AG04449 (cell line): Measurements from ENCODE around the gene PTPRC.

Experiments used
- CTCF ChIA-PET: fragments of 350-600 bp; formaldehyde crosslinking; extraction: SDS; loops from one replicate; lab custom pipeline; 2021; ENCODE audit warnings: antibody characterized with exemption; lab: Yijun Ruan, JAX
- POLR2A ChIA-PET: fragments of 400-600, 350-600 bp; formaldehyde crosslinking; extraction: SDS; loops from one replicate; lab custom pipeline; 2020; ENCODE audit warnings: antibody characterized with exemption, inconsistent platforms; lab: Yijun Ruan, JAX
- DNase-seq: peaks from one replicate; pipeline ENCODE4 v3.0.0-alpha.2; 2010; ENCODE audit warnings: low read depth, low spot score
- H3K4me3 ChIP-seq: 2 replicates; pipeline ENCODE4 v1.5.1; 2011; ENCODE audit warnings: low read depth, mild to moderate bottlenecking, control low read depth, low read length
- TF ChIP-seq, protein P1 (sequence below): IDR thresholded peaks from one replicate; pipeline ENCODE4 v1.5.1; 2011; ENCODE audit warnings: mild to moderate bottlenecking, moderate library complexity, low read length, control low read depth, inconsistent platforms; ENCODE audit not compliant: insufficient read depth; ENCODE audit errors: missing control alignments

Gene PTPRC

DNA sequence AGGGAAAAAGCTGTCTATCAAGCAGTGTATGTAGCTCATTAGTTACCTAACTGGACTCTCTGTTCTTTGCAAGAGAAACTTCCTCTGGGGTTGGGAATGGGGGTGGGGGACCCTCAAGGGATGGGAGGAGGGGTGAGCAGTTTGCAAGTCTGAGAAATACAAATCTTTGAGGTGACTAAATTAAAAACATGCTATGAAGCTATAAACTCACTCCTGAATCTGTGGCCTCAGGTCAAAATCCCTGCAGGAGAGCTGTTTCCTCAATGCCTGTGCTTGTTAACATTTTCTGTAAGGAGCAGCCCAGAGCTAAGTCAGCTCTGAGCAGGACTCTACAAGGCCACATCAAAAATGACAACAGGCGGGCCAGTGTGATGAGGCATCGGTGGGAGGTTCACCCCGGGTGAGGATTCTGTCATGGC, 32.8 kb upstream of the PTPRC start:
- TF ChIP-seq, protein P1, sequence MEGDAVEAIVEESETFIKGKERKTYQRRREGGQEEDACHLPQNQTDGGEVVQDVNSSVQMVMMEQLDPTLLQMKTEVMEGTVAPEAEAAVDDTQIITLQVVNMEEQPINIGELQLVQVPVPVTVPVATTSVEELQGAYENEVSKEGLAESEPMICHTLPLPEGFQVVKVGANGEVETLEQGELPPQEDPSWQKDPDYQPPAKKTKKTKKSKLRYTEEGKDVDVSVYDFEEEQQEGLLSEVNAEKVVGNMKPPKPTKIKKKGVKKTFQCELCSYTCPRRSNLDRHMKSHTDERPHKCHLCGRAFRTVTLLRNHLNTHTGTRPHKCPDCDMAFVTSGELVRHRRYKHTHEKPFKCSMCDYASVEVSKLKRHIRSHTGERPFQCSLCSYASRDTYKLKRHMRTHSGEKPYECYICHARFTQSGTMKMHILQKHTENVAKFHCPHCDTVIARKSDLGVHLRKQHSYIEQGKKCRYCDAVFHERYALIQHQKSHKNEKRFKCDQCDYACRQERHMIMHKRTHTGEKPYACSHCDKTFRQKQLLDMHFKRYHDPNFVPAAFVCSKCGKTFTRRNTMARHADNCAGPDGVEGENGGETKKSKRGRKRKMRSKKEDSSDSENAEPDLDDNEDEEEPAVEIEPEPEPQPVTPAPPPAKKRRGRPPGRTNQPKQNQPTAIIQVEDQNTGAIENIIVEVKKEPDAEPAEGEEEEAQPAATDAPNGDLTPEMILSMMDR = no peak
- POLR2A ChIA-PET = interaction anchor here (0.9 kb wide), 1 partner anchor 20 kb away, joined by 3 read pairs; no protein-coding TSS in a partner anchor
- DNase-seq = no peak
- CTCF ChIA-PET = interaction anchor here (0.6 to 1.8 kb wide), 6 partner anchors 9 to 309 kb away, joined by 3 to 4 read pairs (median 4); no protein-coding TSS in a partner anchor
- no peak overlapping the region for H3K4me3 ChIP-seq

DNA sequence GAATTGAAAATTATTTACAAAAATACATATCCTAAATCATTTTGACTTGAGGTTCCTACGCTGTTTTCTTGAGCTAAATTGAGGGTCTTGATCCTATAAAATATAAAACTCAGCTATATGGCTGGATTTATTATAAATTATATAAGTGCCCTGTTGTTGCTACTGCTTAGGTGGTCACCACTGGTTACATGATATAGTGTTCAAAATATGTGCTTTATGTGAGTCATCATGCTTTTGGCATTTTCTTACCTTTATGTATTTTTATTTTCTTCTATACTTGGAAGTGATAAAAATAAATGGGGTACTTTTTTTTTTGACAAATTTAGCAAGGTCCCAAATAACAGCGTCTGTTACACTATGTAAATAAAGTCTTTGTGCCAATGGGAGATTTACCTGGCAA, 31.1 kb upstream of the PTPRC start:
- ChIA-PET CTCF (interaction anchor here (0.7 to 1.8 kb wide), 2 partner anchors 12 to 78 kb away, joined by 3 to 4 read pairs; no protein-coding TSS in a partner anchor), POLR2A (no interaction called here)
- DNase-seq = no peak
- TF ChIP-seq, protein P1 = no peak
- no peak overlapping the region for H3K4me3 ChIP-seq

DNA sequence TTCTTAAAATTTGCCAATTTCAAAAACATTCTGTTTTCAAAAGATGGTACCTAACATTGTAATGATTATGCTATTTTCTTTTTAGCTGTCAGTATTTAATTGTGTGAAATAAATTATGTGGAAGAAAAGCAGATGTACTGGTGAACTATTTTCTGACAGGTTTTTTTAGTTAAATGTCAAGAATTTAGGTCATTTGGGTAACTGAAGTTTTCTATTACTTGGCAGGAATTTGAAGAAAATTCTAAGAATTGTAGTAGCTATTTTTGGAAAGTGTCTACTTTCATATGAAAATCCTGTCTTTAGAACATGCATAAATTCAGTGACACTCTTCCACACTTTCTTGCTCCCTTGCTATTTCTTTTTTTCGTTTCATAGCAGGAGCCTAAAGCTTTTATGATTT, 28.5 kb upstream of the PTPRC start:
- ChIA-PET POLR2A (no interaction called here), CTCF (interaction anchor here (0.6 to 1.6 kb wide), 4 partner anchors 9 to 15 kb away, joined by 3 to 6 read pairs (median 4); no protein-coding TSS in a partner anchor)
- DNase-seq = no peak
- H3K4me3 ChIP-seq = no peak overlapping the region
- TF ChIP-seq, protein P1 = no peak

DNA sequence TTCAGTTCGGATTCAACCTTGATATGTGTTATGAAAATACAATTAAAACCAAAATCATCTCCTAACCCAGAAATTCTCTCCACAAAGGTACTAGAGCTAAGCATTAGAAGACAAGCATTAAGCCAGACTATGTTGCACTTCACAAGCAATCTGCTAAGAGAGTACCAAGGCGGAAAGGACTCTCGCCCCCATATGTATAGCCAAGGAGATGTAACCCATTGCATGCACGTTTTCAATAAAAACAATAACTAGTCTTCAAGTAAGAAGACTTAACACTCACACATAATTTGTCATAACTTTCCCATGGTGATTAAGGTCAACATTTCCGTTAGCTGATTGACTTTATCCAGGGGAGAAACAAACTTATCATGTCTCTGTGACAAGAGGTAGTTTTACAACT, 27.6 kb upstream of the PTPRC start:
- CTCF ChIA-PET = interaction anchor here (1.1 to 1.6 kb wide), 2 partner anchors 9 to 11 kb away, joined by 3 to 6 read pairs; no protein-coding TSS in a partner anchor
- no peak for DNase-seq
- POLR2A ChIA-PET = no interaction called here
- H3K4me3 ChIP-seq = no peak overlapping the region
- TF ChIP-seq, protein P1 = no peak

DNA sequence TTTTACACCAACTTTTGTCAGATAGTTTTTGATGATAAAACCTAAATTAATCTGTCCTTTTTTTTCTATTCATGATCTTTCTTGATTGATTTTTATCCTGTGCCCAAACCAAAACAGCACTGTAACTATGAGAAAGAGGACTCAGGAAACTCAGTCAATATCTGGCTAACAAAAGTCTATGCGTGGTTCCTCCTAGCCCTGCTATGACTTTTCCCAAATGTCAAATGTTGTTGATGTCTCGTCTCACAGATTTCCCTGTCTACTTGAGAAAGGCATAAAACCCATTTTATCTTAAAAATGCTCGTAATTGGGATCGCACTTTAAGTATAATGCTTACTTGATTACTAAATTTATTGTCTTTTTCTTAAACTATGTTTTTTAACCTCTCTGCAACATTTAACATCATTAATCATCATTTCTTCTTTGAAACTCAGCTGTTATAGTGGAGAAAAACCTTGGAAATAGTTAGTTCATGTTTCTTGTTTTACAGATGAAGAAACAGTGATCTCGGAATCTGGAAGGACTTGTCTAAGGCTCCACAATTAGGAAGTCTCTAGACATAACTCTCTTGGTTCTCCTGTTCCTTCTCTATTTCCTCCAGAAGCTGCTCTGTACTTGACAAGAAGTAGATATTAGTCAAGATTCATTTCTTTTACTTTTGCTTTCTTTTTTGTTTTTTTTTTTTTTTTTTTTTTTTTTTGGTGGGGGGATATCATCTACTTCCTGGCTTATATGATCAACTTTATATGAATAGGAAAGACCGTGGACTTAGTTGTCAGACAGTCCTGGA, 26.2 kb upstream of the PTPRC start:
- POLR2A ChIA-PET = interaction anchor here (0.7 kb wide), 2 partner anchors 11 to 26 kb away, joined by 3 to 4 read pairs; no protein-coding TSS in a partner anchor
- TF ChIP-seq, protein P1 = no peak
- no peak overlapping the region for H3K4me3 ChIP-seq
- DNase-seq = no peak
- CTCF ChIA-PET = no interaction called here

DNA sequence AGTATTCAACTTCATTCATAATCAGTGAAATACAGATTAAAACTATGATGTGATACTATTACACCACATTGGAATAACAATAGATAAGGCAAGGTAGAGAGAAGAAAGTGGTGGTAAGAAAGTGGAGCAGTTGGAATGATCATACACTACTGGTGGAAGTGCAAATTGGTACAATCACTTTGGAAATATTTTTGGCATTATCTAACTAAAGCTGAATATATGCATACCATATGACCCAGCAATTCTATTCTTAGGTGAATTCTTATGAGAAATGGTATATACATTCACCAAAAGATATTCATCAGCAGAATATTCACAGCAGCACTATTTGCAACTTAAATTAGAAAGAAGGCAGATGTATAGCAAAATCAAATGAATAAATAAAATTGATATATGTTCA, 21.4 kb upstream of the PTPRC start:
- CTCF ChIA-PET = interaction anchor here (1.0 kb wide), 1 partner anchor 12 kb away, joined by 4 read pairs; no protein-coding TSS in a partner anchor
- DNase-seq = no peak
- H3K4me3 ChIP-seq = no peak overlapping the region
- POLR2A ChIA-PET = interaction anchor here (0.6 kb wide), 1 partner anchor 30 kb away, joined by 3 read pairs; no protein-coding TSS in a partner anchor
- TF ChIP-seq, protein P1 = no peak
